Calu3 (cell line): Measurements from ENCODE around the gene P2RX3. TPM values are rescaled to one million over a fixed set of nuclear protein-coding genes. Genes with fewer than 3 reads are reported as not detected.

Experiments used
- BruUV-seq: library from RNA; stranded (reverse); fragments of 400-500 nt; replicated peaks from 2 replicates; lab custom pipeline; 2021; lab: Mats Ljungman, UMichigan
- CTCF ChIA-PET: fragments of 300-600 bp; sonication (Branson Sonifier 250); formaldehyde crosslinking; loops from one replicate; lab custom pipeline; 2022; ENCODE audit warnings: antibody characterized with exemption; lab: Charles Lee
- DNase-seq: peaks from one replicate; pipeline ENCODE4 v3.0.0; 2022
- H3K27ac Mint-ChIP-seq: one replicate; pipeline ENCODE4 v1.8.0; 2022; ENCODE audit warnings: mixed read lengths; ENCODE audit not compliant: unreplicated experiment
- H3K27me3 Mint-ChIP-seq: one replicate; pipeline ENCODE4 v1.8.0; 2022; ENCODE audit warnings: mixed read lengths; ENCODE audit not compliant: unreplicated experiment
- H3K36me3 Mint-ChIP-seq: one replicate; pipeline ENCODE4 v1.8.0; 2022; ENCODE audit warnings: mild to moderate bottlenecking, moderate library complexity, mixed read lengths; ENCODE audit not compliant: insufficient read depth, unreplicated experiment
- H3K4me1 Mint-ChIP-seq: one replicate; pipeline ENCODE4 v1.8.0; 2022; ENCODE audit warnings: mild to moderate bottlenecking, low read depth, mixed read lengths; ENCODE audit not compliant: unreplicated experiment
- H3K4me3 Mint-ChIP-seq: one replicate; pipeline ENCODE4 v1.8.0; 2022; ENCODE audit warnings: mild to moderate bottlenecking, low read depth, moderate library complexity, mixed read lengths; ENCODE audit not compliant: unreplicated experiment
- H3K9me3 Mint-ChIP-seq: one replicate; pipeline ENCODE4 v1.8.0; 2022; ENCODE audit warnings: low read depth, mixed read lengths; ENCODE audit not compliant: unreplicated experiment
- intact Hi-C: fragments of 100-400 bp; cut with micrococcal nuclease; formaldehyde crosslinking; loops from one replicate; pipeline ENCODE4 v1.10.0; 2022; ENCODE audit not compliant: unreplicated experiment
- total RNA-seq: library from RNA; stranded (reverse); gene quantifications from 2 replicates; pipeline ENCODE4 v1.2.3, GENCODE V29; 2022
- TF ChIP-seq, protein P1 (sequence below): fragments of 200-600 bp; IDR thresholded peaks from one replicate; pipeline ENCODE4 v1.8.0; 2022; ENCODE audit warnings: antibody characterized with exemption; ENCODE audit not compliant: unreplicated experiment

The P2RX3 gene
- total RNA-seq, 1 experiment from 2014 or later, result not detected

DNA sequence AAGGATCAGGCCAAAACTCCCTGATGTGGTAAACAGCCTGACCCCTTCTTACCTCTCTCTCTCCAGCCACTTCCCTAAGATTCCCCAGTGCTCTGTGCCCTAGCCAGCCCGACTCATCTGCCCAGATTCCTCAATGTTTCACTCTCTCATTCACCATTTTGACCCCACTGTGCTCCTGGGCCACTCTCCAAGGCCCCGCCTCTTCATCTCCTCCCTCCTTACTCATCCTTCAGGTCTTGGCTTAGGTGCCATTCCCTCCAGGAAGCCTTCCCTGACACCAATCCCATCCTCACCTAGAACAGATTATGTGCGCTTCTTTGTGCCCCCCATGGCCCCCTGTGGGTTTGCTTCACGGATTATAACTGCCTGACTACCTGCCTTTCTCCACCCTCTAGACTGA is 75.5 kb downstream of the P2RX3 start:
- no peak overlapping the region for H3K4me3 Mint-ChIP-seq
- intact Hi-C loops, result no loop called here
- no peak for DNase-seq
- no peaks in the 10 kb centered on the region for H3K27me3 Mint-ChIP-seq
- TF ChIP-seq, protein P1, sequence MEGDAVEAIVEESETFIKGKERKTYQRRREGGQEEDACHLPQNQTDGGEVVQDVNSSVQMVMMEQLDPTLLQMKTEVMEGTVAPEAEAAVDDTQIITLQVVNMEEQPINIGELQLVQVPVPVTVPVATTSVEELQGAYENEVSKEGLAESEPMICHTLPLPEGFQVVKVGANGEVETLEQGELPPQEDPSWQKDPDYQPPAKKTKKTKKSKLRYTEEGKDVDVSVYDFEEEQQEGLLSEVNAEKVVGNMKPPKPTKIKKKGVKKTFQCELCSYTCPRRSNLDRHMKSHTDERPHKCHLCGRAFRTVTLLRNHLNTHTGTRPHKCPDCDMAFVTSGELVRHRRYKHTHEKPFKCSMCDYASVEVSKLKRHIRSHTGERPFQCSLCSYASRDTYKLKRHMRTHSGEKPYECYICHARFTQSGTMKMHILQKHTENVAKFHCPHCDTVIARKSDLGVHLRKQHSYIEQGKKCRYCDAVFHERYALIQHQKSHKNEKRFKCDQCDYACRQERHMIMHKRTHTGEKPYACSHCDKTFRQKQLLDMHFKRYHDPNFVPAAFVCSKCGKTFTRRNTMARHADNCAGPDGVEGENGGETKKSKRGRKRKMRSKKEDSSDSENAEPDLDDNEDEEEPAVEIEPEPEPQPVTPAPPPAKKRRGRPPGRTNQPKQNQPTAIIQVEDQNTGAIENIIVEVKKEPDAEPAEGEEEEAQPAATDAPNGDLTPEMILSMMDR, result no peak
- no peaks in the 10 kb centered on the region for H3K9me3 Mint-ChIP-seq
- H3K36me3 Mint-ChIP-seq, result peaks cover 53% of the 10 kb centered on the region
- no TSS peak for BruUV-seq
- CTCF ChIA-PET, result no interaction called here
- H3K4me1 Mint-ChIP-seq, result peaks cover 9% of the 10 kb centered on the region
- H3K27ac Mint-ChIP-seq, result no peak overlapping the region

DNA sequence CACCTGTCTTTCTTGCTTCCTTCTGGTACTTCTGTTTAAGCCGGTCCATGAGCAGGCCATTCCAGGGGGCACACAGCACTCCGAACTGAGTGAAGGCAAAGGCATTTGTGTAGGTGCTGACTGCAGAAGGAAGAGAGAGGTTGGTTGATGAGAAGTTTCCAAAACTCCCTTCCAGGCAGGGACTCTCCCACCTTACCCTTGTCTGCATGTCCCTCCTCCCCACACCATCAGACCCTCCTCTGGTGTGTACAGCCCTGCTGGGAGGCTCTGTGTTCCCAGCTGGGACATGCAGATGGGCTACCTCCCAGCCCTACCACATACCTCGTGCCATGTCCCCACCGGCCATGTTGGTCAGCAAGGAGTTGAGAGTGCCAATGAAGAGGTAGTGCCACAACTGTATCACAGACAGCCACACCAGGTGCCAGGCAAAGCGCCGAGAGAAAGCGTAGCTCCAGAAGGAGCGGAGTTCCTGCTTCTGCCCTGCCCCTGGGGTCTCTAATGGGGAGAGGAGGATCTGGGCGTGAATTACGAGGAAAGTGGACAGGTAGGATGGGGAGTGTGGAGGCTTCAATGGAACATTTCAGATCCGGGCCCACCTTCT is 76.6 kb downstream of the P2RX3 start:
- TF ChIP-seq, protein P1, result no peak
- no peaks in the 10 kb centered on the region for H3K9me3 Mint-ChIP-seq
- intact Hi-C loops, result no loop called here
- H3K4me1 Mint-ChIP-seq, result peaks cover 9% of the 10 kb centered on the region
- H3K36me3 Mint-ChIP-seq, result peaks cover 61% of the 10 kb centered on the region
- CTCF ChIA-PET, result no interaction called here
- BruUV-seq, result no TSS peak
- DNase-seq, result no peak
- H3K27ac Mint-ChIP-seq, result no peak overlapping the region
- H3K27me3 Mint-ChIP-seq, result no peaks in the 10 kb centered on the region
- H3K4me3 Mint-ChIP-seq, result no peak overlapping the region

DNA sequence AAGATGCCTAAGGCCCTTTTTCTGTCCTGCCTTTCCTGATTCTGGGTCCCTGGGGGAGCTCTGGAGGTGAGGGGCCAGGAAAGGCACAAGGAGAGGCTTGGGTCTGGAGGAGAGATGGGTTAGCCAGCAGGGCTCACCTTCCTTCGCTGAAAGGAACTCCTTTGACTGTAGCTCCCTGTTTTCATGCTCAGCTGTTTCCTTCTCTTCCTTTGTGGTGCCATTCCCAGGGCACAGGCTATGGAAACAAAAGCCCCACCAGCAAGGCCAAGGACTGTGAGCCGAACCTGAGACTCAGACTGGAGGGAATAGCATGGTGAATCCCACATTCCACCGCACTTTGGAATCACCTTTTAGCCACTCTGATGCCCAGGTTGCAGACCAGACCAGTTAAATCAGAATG is 78.3 kb downstream of the P2RX3 start:
- Mint-ChIP-seq H3K9me3 (no peaks in the 10 kb centered on the region), H3K27me3 (no peaks in the 10 kb centered on the region), H3K4me1 (peaks cover 9% of the 10 kb centered on the region), H3K4me3 (no peak overlapping the region), H3K36me3 (peaks cover 53% of the 10 kb centered on the region), H3K27ac (no peak overlapping the region)
- DNase-seq, result no peak
- intact Hi-C loops, result no loop called here
- BruUV-seq, result no TSS peak
- CTCF ChIA-PET, result no interaction called here
- TF ChIP-seq, protein P1, result no peak

DNA sequence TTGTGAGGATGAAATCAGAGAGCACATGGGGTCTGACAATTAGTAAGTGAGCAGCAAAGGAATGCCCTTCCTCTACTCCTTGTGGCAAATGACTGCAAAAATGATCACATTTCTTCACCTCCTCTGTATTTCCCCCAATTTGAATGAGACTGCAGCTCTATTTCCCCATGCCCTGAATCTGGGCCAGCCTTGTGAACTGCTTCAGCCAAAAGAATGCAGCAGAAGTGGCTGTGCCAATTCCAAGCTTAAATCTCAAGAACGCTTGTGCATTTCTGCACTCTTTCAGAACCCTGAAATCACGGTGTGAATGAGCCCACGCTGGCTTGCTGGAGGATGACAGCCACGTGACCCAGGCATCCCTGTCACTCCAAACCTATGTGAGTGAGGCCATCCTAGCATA is 78.9 kb downstream of the P2RX3 start:
- H3K9me3 Mint-ChIP-seq, result no peaks in the 10 kb centered on the region
- intact Hi-C loops, result no loop called here
- DNase-seq, result no peak
- no peak overlapping the region for H3K27ac Mint-ChIP-seq
- BruUV-seq, result no TSS peak
- H3K27me3 Mint-ChIP-seq, result no peaks in the 10 kb centered on the region
- peaks cover 56% of the 10 kb centered on the region for H3K36me3 Mint-ChIP-seq
- H3K4me1 Mint-ChIP-seq, result peaks cover 9% of the 10 kb centered on the region
- CTCF ChIA-PET, result interaction anchor here (0.6 kb wide), 1 partner anchor 288 kb away, joined by 4 read pairs; no protein-coding TSS in a partner anchor
- TF ChIP-seq, protein P1, result no peak
- no peak overlapping the region for H3K4me3 Mint-ChIP-seq
